GM19351 (cell line): ENCODE data around the gene GBA2.

Experiments used
- ATAC-seq: cut with Tn5 transposase; IDR thresholded peaks from one replicate; pipeline ENCODE4 v1.9.1; 2021; ENCODE audit warnings: mild to moderate bottlenecking, moderate library complexity; ENCODE audit not compliant: unreplicated experiment

GBA2 gene

DNA sequence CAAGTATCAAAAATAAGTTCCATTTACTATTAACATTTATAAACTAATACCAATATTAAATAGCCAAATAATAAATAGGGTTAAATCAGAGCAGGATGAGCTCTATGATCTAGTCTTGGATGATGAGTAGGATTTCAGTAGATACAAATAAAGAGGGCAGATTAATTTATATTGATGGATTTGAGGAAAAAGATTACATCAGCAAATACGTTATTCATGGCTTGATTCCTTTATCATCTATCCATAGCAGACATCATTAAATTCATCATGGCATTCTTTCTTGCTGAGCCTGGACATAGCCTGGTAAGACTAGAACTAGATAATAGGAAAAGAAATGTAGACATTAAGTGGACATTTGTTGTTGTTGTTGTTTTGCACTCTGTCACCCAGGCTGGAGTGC, 18.4 kb upstream of the GBA2 start:
- no peak for ATAC-seq

DNA sequence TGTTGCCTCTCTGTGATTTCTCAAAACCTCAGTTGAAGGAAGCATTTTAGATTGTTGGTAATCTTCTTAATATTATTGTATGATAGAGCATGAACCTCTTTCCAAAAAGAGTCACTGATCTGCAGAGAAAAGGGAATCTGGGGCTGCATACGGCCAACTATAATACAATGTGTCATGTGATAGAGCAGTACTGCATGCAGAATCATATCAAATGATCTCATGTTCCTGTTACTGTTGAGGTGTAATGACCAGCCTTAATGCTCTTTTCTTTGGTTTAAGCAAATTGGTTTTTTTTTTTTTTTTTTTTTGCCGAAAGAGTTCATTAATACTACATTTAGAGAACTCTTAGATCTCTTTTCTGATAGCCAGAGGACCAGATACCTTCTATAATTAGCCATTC, 18.0 kb upstream of the GBA2 start:
- no peak for ATAC-seq

DNA sequence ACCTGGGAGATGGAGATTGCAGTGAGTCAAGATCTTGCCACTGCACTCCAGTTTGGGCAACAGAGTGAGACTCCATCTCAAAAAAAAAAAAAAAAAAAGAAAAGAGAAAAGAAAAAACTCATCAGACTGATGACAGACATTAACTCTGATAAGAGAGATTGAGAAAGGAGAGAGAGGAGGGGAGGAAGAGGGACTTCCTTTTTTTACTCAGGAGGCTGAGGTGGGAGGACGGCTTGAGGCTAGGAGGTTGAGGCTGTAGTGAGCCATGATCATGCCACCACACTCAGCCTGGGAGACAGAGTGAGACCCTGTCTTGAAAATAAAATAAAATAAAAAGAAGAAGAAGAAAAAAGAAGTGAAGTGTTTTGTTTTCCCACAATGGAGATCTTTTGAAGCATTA, 14.8 kb upstream of the GBA2 start:
- ATAC-seq: no peak

DNA sequence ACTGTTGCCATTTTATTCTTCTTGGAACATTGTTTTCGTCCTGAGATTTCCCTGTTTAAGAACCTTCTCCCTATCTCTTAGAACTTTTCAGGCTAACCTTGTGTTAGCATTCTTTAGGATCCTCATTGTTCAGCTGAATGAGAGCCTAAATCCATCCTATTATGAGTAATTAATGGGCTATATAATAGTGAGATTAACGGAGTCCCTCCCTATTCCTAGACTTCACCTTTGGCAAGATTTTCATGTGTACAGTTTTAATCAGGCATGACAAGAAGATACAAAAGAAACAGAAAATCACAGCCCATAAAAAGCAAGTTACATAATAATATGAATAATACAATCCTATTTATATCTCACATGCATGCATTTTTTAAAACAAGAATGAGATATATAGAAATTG, 14.2 kb upstream of the GBA2 start:
- ATAC-seq: no peak

GRCh38 chr9:35760651-35761050, 11.6 kb upstream of the GBA2 start:
- ATAC-seq: no peak

GRCh38 chr9:35759795-35760194, 10.8 kb upstream of the GBA2 start:
- ATAC-seq: no peak

DNA sequence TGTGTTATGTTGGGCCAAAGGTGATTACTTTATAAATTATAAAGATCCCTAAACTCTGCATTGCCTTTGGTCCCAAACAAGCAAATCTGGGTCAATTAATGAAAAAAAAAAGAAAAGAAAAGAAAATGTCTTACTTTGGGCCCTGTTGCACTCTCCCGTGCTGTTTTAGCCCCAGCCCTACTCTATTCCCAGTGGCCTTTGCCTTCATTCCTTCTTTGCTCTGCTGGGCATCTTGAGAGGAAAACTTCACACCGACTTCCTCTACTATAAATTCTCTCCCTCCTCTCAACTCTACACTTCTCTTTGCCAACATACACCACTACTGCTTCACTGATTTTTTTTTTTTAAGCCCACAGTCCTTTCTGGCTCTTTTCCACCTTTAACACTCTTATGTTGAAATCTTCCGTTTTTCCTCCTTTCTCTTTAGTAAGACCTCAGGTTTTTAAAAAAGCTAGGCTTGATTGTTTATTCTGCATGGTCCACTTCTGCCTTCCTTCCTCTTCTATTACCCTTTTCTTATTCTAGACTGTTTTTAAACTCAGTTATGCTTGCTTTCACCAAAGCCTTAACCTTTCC, 9.5 kb upstream of the GBA2 start:
- ATAC-seq: no peak

DNA sequence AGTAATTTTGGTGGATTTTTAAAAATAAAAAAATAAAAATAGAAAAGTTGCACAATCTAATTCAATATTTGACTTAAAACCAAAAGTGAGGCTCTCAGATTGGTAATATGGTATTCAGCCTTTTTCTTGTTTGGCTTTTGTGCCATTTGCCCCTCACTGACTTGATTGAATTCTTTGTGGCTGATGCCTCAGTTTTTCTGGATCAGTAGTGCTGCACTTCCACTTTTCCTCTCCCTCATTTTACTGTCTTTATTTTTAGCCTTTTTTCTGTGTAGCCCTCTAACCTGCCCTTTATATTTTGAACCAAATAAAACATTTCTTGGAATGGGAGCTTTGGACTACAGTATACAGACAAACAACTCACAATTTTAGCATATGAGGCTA, 8.9 kb upstream of the GBA2 start:
- no peak for ATAC-seq

DNA sequence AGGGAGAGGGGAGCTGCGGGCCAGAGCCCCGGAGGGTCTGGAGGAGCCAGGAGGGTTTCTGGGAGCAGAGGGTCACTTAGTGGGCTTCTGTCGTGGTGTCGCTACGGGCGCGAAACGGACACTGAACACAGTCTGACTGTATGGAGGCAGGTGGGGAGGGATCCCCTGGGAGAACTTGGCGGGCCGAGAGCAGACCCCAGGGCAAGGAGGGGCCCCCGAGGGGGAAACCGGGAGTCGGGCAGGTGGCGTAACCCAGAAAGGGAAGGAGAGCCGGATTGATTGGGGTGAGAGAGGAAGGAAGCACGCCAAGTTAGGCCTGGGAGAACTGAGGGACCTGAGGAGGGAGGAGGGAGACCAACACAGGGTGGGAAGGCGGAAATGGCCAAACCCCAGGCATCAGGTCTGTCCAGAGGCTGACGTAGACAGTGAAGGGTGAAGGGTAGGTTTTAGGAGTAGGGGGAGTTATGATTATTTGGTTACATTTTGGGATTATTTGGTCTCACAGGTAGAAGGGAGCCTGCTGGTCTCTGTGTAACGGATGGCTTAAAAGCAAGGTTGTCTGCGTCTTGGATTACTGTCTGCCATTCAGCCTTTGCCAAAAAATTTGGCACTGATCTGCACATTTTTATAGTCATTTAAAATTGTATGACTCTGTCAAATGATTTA, 8.3 kb upstream of the GBA2 start:
- ATAC-seq: peak; percentile 43

DNA sequence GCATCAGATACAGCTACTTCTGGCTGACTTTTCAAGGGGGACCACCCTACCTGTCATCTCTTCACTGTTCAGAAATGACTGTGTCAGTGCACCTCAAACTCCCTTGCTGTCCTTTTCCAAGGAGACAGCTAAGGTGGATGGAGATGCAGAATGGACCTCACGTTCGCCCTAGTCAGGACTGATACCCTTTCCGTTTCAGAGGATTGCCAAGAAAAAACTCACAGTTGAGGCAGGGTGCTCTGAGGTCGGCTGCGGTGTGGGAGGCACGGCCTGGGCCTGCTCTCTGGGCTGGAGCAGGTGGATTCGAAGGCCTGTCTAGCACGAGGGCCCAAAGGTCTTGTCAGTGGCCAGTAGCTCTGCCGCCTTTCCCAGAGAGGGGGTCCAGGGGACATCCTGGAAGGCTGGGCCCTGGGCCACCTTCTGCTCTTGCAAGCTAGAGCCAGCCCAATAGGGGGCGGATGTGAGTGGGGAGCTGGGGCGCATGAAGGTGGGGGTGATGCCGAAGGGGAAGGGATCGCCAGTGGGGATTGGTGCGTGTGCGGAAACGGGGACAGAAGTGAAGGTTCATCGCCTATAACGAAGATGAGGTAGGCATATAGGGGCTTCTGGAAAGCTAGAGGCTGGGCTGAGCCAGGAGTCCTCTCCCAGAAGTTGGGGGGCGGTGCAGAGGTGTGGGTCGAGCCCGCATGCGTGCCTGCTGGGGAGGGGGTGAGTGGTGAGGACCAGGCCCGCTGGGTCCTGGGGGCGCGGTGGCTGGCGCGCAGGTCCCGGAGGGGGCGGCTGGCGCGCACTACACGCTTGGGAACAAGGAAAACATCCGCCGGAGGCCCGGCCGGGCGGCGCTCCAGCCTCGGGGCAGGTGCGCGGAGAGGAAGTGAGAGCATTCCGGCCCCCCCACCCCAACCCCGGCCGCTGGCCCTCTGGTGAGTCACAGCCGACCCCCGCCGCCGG, 7.5 kb upstream of the GBA2 start:
- peak; percentile 74 for ATAC-seq

DNA sequence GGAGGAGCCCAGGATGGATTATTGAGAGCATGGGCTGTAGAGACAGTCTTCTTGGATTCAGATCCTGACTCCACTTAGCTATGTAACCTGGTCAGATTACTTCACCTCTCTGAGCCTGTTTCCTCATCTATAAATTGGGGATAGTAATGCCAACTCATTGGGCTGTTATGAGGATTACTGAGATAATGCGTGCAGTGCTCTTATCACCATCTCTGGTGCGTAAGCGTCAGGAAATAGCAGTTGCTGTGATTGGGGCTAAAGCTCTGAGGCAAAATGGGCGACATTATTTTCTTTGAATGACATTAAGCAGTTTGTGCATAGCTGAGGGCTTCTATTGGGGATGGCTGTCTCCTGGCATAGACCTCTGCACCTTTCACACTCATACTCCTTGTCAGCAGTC, 6.0 kb upstream of the GBA2 start:
- no peak for ATAC-seq

DNA sequence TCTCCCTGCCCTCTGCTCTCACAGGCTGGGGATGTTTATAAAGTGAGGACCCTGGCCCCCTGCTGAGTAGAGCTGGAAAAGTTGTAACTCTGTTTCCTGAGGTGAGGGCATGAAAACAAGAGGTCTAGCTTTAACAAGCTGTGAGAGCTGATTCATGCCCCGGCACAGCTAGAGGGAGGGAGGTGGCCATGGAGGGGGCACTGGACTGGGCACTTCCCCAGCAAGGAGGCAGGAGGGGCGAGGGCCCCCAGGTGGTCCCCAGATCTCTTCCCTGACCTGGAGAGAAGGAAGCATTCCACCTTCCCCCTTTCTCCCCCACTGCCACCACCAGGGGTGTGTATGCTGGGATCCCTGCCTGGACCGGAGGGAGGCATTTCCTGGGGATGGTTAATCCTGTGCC, 5.2 kb upstream of the GBA2 start, which contains the start of gene MSMP:
MSMP (minus strand) TSS at position 13 of the 400 bp plus-strand sequence. CDS start 147 bp downstream, outside the sequence.
- no peak for ATAC-seq

DNA sequence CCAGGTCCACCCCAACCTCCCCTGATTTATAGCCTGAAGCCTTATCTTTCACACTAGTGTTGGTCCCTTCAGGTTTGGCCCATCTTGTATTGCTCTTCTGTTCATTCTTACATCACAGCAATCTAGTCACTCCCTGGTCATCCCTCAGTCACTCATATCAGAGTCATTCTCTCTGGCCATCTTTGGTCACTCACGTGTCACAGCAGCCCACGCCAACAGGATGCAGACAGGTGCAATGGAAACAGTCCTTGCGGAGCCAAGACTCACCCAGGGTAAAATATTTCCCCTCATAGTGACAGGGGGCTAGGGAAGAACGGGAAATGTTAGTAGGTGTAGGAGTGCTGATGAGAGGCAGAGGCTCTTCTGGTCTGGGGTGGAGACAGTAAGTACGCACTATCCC, 4.4 kb upstream of the GBA2 start:
- no peak for ATAC-seq

GRCh38 chr9:35750256-35750531, 1.2 kb upstream of the GBA2 start:
- ATAC-seq: no peak

DNA sequence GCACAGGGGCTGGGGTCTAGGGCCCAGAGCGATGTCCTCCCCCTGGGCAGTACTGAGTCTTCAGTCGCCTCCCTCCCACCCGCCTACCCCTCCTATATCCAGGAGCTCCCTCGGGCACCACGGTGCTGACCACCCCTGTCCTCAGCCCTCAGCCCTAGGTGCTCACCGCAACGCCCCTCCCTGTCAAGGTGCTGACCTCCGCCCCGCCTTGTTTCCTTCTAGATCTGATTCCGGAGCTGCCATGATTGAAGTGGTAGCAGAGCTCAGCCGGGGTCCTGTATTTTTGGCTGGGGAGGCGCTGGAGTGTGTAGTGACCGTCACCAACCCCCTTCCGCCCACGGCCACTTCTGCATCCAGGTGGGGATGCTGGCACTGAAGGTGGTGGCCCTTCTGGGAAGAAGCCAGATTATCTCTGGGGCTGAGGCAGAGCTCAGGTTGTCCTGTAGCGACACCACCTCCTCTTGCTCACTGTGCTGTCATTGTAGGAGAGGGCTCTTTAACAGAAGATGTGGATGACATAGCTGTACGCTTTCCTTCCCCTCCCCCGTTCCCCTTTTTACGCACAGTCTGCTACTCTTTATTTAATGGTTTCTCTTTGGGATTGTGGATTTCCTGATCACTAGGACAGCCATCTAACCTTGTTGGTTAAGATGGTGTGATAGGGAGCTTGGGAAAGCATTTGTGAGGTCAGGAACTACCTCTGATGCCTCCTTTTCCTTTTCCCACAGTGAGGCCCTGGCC, 657 bp upstream of the GBA2 start:
- peak; percentile 40 for ATAC-seq

DNA sequence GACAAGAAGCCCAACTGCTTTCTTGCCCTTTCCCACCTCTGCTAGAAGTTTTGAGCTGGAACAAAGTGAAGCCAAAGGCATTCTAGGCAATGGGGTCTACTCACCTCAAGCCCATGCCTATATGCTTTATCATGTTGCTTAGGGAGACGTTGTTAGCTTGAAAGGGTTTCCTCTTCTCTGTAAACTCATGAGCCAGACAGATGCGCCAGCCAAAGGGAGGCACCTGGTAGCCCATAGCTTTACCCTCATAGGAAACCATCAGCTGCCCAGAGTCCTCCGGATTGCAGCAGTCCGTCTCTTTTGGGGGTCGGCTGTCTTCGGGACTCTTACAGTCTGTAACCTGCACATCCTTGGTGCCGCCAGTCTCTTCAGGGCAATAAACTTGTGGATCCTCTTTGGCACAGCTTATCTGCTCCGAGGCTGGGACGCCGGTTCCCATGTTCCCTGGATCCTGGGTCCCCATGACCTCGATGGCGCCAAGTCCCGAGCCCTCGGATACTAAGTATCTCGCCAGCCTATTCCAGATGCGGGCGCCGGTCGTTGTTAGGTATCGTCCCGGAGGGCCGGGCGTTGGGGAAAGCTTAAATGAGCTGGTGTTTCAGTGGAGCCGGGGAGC, 678 bp downstream of the GBA2 start:
- ATAC-seq: no peak

GRCh38 chr9:35746583-35746982, 2.4 kb downstream of the GBA2 start:
- ATAC-seq: no peak

DNA sequence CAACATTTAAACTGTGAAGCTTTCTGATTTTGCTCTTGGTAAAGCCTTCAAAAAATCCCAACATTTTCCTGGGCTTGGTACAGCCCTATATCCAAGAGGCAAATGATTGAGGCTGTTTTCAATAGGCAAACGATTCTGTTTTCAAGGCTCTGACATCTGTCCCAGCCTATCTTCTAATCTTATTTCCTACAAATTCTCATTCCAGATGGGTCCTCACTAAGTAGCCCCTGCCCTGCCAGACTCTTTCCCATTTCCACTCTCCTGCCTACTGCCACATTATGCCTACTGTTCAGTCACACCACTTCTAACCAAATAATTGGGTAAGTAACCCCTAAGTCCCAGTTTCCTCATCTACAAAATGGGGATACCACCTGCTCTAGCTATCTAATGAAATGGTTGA, 3.5 kb downstream of the GBA2 start:
- no peak for ATAC-seq

DNA sequence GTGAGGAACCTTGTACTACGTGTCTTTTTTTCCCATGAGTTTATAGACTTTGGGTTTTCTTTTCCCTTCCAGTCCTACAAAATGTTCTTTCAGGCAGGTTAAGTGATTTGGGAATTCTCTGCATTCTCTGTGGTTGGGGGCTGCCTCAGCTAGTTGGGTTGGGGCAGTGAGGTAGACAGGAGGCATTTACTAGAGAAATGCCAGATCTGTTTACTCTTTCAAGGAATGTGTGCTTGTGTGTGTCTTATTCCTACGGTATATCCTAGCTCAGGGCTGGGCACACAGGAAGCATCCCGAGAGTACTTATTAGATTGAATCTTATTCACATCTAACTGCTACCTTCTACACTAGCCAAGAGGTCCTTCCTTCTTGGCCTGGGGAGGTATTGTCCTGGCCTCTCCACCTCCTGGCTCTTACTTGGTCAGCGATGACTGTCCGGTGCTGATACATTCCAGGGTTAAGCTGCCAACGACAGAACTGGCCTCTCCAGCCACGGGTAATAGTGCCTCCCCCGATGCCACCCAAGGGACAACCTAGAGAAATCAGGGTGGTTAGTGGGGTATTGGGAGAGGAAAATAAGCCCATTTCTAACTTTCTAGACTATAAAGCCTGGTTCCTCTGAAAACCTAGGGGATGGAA, 5.0 kb downstream of the GBA2 start:
- no peak for ATAC-seq

DNA sequence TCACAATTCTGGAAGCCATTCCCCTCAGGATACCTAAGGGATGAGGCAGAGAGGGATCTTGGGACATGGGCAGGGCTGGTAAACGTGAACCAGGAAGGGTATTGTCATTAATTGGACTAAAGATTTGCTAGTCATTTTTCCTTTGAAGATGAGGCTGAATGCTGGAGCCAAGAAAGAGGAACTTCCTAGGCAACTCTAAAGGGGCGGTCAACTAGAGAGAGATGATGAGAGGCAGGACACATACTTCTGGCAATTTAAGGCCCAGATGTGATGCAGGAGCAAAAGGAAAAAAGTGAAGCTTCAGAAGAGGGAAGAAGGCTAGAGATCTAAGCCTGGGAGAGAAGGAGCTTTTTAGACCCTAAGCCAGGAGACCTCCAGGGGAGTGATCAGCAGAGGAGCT, 5.6 kb downstream of the GBA2 start:
- ATAC-seq: no peak

GRCh38 chr9:35741740-35742139, 7.3 kb downstream of the GBA2 start:
- ATAC-seq: no peak
